ENCODE results near the gene NELL1. TPM values are rescaled to one million over a fixed set of nuclear protein-coding genes. Genes with fewer than 3 reads are reported as not detected.
"Not testable (repeated sequence)": the region's sequence is repeated elsewhere in the genome, so short reads cannot be mapped to it uniquely, and the experiment has no call there.

Gene NELL1
- total RNA-seq, 2 experiments from 2014 or later, result not detected

GRCh38 chr11:21132146-21132720, 462.8 kb downstream of the NELL1 start:
- Mint-ChIP-seq H3K4me3 (no peak overlapping the region), H3K27me3 (no peaks in the 10 kb centered on the region), H3K4me1 (ENCODE audit: low read depth) (no peaks in the 10 kb centered on the region), H3K36me3 (ENCODE audit: low read depth) (no peaks in the 10 kb centered on the region), H3K9me3 (peaks cover 7% of the 10 kb centered on the region), H3K27ac (no peak overlapping the region)
- intact Hi-C loops (cut with micrococcal nuclease), result no loop called here
- ATAC-seq (no peak), DNase-seq (no peak)
- ChIA-PET POLR2A (no interaction called here), CTCF (no interaction called here)
- TF ChIP-seq CTCF (IDR thresholded peaks at IDR 0.05), result no peak

GRCh38 chr11:21133244-21133643, 463.9 kb downstream of the NELL1 start:
- no peak for TF ChIP-seq CTCF (IDR thresholded peaks at IDR 0.05)
- peaks cover 7% of the 10 kb centered on the region for H3K9me3 Mint-ChIP-seq
- H3K4me1 Mint-ChIP-seq (ENCODE audit: low read depth), result no peaks in the 10 kb centered on the region
- DNase-seq (no peak), ATAC-seq (no peak)
- ChIA-PET POLR2A (no interaction called here), CTCF (no interaction called here)
- H3K36me3 Mint-ChIP-seq (ENCODE audit: low read depth), result no peaks in the 10 kb centered on the region
- H3K27me3 Mint-ChIP-seq, result no peaks in the 10 kb centered on the region
- H3K27ac Mint-ChIP-seq, result no peak overlapping the region
- intact Hi-C loops (cut with micrococcal nuclease), result no loop called here
- H3K4me3 Mint-ChIP-seq, result no peak overlapping the region

GRCh38 chr11:21133722-21134121, 464.3 kb downstream of the NELL1 start:
- DNase-seq (no peak), ATAC-seq (no peak)
- Mint-ChIP-seq H3K9me3 (peaks cover 7% of the 10 kb centered on the region), H3K4me3 (no peak overlapping the region), H3K27ac (no peak overlapping the region), H3K36me3 (ENCODE audit: low read depth) (no peaks in the 10 kb centered on the region), H3K27me3 (no peaks in the 10 kb centered on the region), H3K4me1 (ENCODE audit: low read depth) (no peaks in the 10 kb centered on the region)
- ChIA-PET POLR2A (no interaction called here), CTCF (no interaction called here)
- intact Hi-C loops (cut with micrococcal nuclease), result no loop called here
- no peak for TF ChIP-seq CTCF (IDR thresholded peaks at IDR 0.05)

GRCh38 chr11:21137803-21138202, 468.4 kb downstream of the NELL1 start:
- Mint-ChIP-seq H3K9me3 (peaks cover 6% of the 10 kb centered on the region), H3K27me3 (no peaks in the 10 kb centered on the region), H3K4me1 (ENCODE audit: low read depth) (no peaks in the 10 kb centered on the region), H3K4me3 (no peak overlapping the region), H3K27ac (no peak overlapping the region), H3K36me3 (ENCODE audit: low read depth) (no peaks in the 10 kb centered on the region)
- DNase-seq (no peak), ATAC-seq (no peak)
- TF ChIP-seq CTCF (IDR thresholded peaks at IDR 0.05), result no peak
- ChIA-PET CTCF (no interaction called here), POLR2A (no interaction called here)
- intact Hi-C loops (cut with micrococcal nuclease), result no loop called here

- H3K27ac Mint-ChIP-seq; H3K36me3 Mint-ChIP-seq (ENCODE audit: low read depth); POLR2A ChIA-PET; H3K27me3 Mint-ChIP-seq; CTCF ChIA-PET; H3K9me3 Mint-ChIP-seq; intact Hi-C loops (cut with micrococcal nuclease); H3K4me1 Mint-ChIP-seq (ENCODE audit: low read depth); DNase-seq; H3K4me3 Mint-ChIP-seq; ATAC-seq: not testable (repeated sequence)
Measured at GRCh38 chr11:21141557-21141956, 472.2 kb downstream of the NELL1 start.

- H3K4me3 Mint-ChIP-seq, result no peak overlapping the region
- intact Hi-C loops (cut with micrococcal nuclease), result no loop called here
- TF ChIP-seq CTCF (IDR thresholded peaks at IDR 0.05), result no peak
- no peaks in the 10 kb centered on the region for H3K27me3 Mint-ChIP-seq
- ATAC-seq, result no peak
- H3K36me3 Mint-ChIP-seq (ENCODE audit: low read depth), result no peaks in the 10 kb centered on the region
- CTCF ChIA-PET, result no interaction called here
- POLR2A ChIA-PET, result no interaction called here
- no peaks in the 10 kb centered on the region for H3K4me1 Mint-ChIP-seq (ENCODE audit: low read depth)
- H3K9me3 Mint-ChIP-seq, result peaks cover 2% of the 10 kb centered on the region
- no peak overlapping the region for H3K27ac Mint-ChIP-seq
- no peak for DNase-seq
Measured at GRCh38 chr11:21142007-21142406, 472.6 kb downstream of the NELL1 start.
